Measurements from ENCODE around the gene HIP1.
A peak's percentile ranks its signal among the peaks of the same experiment; 100 is the strongest.
"Not testable (repeated sequence)": the region's sequence is repeated elsewhere in the genome, so short reads cannot be mapped to it uniquely, and the experiment has no call there.

Gene HIP1

DNA sequence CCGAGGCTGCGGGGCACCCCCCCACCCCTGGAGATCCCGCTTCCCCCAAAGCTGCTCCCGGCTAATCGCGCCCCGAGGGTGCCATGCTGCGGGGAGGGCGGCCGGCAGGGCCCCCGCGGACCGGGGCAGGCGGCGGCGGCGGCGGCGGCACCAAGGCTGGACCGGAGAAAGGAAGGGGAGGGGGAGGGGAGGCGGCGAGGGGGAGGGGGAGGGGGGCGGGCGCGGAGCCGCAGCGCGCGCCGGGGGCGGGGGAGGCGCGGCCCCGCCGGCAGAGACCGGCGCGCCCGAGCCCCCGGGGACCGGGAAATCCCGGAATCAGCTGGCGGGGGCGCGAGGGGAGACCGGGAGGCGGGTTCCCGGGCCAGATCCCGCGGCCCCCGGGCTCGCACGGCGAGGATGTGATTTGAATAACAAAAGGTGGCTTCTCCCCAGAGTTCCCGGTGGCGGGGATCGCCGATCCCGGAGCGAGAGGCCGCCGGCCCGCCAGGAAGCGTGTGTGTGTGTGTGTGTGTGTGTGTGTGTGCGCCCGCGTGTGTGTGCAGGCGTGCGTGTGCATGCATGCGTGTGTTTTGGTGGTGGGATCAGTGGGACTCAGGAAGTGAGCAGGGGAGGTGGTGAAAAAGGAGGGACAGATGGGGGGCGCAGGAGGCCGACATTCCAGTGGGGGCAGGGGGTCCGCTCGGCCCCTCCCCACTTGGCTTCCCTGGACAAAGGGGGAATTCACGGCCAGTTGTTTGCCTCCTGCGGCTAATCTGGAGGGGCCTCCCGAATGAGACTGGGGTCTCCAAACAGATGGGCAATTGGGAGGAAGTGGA lies 99.5 kb downstream of the HIP1 start:
- DNase-seq: peak; percentile 52

DNA sequence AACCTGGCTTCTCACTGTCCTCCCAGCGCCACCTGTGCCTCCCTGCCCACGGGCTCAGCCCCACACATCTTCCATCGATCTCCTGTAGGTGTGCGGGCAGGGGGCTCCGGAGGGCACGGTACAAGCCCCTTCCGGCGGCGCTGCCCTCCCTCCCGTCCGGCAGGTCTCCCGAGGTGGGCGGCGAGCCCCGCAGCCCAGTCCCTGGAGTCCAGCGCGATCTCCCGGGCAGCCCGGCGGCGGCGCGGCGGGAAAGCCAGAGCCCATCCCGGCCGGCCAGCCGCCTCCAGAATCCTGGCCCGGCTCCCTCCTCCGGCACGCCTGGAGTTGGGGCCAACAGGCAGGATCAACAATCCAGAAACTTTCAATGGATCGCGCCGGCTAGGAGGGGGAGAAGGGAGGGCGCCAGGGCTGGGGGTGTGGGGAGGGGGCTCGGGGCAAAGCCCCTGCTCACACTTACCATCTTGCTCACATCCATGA lies 100.1 kb downstream of the HIP1 start:
- DNase-seq: no peak

DNA sequence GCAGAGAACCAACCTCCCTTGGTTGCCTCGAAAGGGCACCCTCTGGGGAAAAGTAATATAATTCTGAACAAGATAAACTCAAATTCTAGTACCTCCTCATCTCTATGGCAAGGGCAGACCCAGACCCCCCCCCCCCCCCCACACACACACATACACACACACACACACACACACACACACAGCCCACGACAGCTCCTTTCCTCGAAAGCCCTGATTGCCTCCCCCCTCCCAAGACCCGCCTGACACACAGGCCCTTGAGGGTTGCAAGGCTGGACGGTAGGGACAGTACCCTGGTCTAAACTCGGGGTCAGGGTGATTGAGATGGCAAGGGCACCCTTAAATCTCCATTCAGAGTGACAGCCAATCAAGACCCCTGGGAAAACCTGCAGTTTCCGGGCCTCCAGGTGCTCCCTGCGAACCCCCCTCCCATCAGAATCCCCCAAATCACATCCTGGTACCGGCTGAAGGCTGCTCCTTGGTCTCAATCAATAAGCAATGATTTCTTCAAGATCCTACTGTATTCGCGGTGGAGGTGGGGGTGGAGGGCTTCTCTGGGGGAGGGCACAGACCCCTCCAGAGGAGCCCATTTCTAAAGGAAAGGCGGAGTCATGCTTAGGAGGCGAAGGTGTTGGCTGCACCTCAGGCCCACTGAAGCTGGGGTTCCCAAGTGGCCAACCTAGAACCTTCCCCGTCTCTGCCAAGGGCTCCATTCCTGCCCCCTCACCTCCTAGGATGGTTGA lies 100.7 kb downstream of the HIP1 start:
- DNase-seq: no peak

GRCh38 chr7:75635036-75635435 lies 103.7 kb downstream of the HIP1 start:
- no peak for DNase-seq

DNA sequence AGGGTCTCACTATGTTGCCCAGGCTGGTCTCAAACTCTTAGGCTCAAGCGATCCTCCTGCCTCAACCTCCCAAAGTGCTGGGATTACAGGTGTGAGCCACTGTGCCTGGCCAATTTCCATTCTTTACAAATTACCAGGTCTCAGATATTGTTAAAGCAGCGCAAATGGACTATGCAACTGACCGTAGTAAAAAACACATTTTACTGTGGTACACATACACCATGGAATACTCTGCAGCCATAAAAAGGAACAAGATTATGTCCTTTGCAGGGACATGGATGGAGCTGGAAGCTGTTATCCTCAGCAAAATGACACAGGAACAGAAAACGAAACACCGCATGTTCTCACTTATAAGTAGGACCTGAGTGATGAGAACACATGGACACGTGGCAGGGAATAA lies 106.2 kb downstream of the HIP1 start:
- DNase-seq: not testable (repeated sequence)

DNA sequence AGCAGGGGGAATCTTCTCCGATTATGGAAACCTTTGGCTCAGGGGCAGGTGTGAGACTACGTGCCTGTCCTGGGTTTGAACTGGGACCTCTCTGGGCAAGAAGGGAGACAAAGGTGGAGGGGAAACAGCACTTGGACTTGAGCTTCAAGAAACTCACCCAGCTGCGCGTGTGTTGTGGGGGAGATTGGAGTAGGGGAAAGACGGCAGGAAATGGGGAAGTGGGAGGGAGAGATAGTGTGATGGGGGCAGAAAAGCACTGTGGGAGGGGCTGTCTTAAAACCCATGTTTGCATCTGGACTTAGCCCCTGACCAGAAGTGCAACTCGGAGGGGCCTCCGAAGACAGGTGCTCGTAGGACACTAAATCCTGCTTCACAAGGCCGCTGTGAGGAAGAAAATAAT lies 107.0 kb downstream of the HIP1 start:
- DNase-seq: no peak

DNA sequence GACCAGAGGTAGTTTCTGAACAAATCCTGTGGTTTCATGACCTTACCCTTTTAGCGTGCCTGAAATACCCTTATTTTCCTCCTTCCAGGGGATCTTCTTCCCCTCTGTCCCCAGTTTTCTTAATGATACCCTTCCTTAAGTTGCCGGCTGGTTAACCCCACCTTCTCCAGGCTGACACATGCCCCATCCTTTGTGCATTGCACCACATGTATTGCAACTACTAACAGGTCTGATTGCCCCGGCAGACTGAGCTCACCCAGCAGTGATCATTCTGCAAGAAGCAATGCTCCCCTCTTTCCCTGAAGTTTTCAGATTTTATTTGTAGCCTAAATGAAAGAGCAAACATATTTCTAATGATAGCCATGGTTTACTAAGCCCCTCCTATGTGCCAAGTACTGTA lies 108.2 kb downstream of the HIP1 start:
- no peak for DNase-seq

DNA sequence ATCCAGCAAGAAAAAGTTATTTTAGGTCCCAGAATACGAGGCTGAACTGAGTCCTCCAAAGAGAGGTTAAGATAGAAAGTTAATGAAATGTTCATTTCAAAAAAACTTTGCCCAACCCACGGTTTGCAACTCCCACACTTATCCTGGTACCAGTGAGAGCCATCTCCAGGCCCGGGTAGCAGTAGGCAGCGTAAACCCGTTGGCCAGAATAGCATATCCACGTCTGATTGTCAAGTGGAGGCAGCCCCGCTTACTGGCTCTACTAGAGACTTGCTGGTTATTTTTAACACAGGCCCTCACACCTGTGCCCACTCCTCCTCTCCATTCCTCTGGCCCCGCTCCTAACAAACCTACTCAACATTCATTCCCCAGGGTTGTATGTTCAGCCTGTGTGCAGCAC lies 109.7 kb downstream of the HIP1 start:
- DNase-seq: no peak

- DNase-seq: no peak
Observed at GRCh38 chr7:75628055-75628454, 110.7 kb downstream of the HIP1 start.

DNA sequence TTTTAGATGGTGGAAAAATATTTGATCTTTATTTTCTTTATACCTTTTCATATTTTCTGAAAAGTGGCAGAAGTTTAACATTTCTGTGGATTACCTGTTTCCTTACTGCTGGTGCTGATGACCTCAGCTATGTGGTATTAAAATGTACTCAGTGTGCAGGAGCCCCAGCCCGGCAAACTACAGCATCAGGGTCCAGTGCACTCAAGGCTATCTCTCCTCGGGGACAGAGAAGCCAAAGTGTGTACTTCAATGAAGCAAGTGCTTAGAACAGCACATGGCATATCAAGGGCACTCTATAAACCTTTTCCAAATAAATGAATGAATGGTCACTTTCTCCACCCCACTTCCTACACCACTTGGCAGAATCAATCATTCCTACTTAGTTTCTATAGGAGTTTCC lies 111.8 kb downstream of the HIP1 start:
- DNase-seq: no peak

DNA sequence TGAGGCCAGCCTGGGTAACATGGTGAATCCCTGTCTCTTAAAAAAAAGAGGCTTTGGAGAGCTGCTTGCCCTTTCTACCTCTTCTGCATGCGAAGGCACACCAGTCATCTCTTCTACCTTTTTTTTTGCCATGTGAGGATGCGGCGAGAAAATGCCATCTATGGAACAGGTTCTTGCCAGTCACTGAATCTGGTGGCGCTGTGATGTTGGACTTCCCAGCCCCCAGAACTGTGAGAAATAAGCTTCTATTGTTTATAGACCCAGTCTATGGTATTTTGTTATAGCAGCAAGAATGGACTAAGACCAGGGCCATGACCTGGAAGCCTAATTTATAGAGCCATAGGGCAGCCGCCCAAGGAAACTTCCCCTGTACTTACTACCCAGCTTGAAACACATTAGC lies 112.9 kb downstream of the HIP1 start:
- no peak for DNase-seq

DNA sequence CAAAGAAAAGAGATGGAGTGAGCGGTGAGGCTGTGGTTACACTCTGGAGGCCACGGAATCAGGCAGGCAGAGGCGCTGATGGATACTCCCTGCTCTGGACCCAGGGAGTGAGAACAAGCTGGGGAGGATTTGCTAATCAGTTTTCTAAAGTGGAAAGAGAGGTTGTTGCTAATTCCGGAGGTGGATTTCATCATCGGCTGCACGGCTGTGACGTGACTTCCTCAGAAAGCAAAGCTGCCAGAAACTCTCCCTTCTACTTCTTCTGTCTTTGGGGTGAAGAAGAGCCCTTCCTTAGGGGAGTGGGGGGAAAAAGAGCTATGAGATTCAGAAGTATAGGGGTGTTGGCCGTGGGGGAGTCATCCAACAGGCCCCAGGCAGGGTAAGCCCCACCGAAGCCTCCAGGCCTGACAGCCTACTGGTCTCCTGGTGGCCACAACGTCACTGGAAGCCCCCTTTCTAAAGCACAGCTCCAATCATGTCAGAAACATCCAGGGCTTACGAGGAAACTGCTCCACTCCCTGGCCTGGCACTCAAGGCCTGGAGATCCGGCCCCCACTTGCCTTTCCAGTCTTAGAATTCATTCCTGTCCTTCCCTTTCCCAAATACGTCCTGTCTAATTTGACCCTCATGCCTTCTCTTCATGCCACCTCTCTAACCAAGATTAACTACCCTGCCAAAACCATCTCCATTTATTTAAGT lies 114.5 kb downstream of the HIP1 start:
- DNase-seq: no peak

DNA sequence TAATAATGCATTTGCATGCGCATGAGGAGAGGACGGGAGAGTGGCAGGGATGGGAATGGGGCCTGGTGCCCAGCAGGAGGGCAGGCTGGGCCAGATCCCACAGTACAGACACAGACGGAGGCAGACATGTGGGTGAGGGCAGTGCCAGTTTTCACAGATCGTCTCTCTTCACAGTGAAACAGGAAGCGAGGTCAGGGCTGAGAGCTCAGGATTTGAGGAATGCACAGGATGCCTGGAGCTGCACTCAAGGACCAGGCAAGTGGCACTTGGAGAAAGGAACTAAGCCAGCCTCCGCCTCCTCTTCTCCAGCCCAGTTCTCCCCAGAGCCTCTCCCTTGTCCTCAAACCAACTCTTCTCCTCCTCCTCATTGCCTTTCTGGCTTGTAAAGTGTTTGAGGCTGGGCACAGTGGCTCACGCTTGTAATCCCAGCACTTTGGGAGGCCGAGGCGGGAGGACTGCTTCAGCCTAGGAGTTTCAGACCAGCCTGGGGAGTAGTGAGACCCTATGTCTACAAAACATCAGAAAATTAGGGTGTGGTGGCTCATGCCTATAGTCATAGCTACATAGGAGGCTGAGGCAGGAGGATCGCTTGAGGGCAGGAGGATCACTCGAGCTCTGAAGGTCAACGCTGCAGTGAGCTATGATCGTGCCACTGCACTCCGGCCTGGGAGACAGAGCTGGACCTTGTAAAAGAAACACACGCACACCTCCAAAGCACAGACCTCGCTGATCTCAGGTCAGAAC lies 115.2 kb downstream of the HIP1 start:
- no peak for DNase-seq

GRCh38 chr7:75621124-75621523 lies 117.6 kb downstream of the HIP1 start:
- DNase-seq: no peak

- no peak for DNase-seq
Observed at GRCh38 chr7:75619636-75620035, 119.1 kb downstream of the HIP1 start.

DNA sequence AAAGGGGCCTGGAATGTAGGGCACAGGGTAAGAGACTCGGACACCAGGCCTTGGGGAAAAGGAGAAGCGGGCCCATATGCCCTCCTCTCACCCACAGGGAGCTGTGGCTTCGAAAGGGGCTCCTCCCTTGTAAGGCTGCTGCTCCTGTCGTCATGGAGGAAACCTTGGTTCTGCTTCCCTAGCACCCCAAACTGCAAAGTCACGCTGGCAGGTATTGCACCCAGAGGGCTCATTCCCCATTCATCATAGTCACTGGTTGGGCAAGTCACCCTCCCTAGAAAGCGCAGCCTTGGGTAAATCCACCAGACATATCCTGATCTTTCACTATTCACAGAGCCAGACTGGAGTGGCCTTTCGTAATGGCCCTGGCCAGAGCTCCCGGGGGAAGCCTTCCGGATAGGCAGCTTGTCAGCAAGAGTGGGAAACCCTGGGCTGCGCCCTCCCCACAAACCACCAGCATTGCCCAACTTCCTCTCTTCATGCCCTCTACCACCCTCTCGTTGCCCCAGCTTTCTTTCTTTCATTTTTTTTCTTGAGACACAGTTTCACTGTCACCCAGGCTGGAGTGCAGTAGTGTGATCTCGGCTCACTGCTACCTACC lies 121.0 kb downstream of the HIP1 start:
- DNase-seq: peak; percentile 74

GRCh38 chr7:75616421-75617167 lies 122.1 kb downstream of the HIP1 start:
- no peak for DNase-seq

DNA sequence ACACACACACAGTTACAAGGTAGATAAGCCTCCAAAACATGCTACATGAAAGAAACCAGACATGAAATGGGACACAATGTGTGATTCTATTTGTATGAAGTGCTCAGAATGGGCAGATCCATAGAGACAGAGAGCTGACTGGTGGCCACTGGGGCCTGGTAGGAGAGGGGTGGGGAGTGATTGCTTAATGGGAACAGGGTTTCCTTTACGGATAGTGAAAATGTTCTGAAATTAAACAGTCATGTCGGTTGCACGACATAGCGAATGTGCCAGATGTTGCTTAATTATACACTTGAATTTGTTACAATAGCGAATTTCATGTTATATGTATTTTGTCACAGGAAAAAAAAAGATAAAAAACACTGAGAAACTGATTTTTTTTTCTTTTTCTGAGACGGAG lies 124.3 kb downstream of the HIP1 start:
- DNase-seq: no peak

DNA sequence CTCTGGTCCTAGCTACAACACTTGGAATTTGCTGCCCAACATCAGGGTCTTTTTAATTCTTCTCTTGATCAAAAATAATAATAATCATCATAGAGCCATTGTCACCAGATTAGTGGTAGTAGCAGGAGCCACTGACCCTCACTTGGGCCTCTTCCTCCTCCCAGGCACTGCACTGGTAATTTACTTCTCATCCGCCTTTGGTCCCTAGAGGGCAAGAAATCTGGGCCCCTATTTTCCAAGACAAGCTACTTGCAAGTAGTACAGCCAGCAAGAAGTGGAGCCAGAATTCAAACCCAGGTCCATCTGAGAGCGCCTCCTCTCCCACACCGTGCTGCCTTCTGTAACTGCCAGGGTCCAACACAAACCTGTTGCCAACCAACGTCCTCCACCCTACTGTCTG lies 125.4 kb downstream of the HIP1 start:
- DNase-seq: no peak

GRCh38 chr7:75611557-75612178 lies 127.1 kb downstream of the HIP1 start:
- DNase-seq: no peak

DNA sequence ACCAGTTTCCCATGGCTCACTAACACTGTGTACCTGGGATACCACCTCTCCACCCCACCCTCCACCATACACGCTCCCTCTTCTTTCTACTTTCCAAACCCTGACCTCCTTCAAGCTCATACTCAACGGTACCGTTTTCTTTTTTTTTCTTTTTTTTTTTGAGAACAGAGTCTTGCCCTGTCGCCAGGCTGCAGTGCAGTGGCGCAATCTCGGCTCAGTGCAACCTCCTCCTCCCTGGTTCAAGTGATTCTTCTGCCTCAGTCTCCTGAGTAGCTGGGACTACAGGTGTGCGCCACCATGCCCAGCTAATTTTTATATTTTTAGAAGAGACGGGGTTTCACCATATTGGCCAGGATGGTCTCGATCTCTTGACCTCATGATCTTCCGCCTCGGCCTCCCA lies 129.3 kb downstream of the HIP1 start:
- DNase-seq: not testable (repeated sequence)

Measured in CD4-positive, alpha-beta T cell treated with Interleukin-10 for 1 hour (primary cell).